Measurements from ENCODE around the gene CYP1A2.

GRCh38 chr15:74794970-74795349 is 46.3 kb downstream of the CYP1A2 start:
- TF ChIP-seq CTCF (conservative IDR thresholded peaks at IDR 0.05; ENCODE audit: low read length) (no peak), EZH2phosphoT487 (IDR thresholded peaks at IDR 0.05; ENCODE audit: borderline replicate concordance, low read depth, low read length) (no peak)

All from OCI-LY7 (cell line).